Neuronal stem cell (in vitro differentiated cells): Measurements from ENCODE around the gene MARCHF3.
"Not testable (repeated sequence)": the region's sequence is repeated elsewhere in the genome, so short reads cannot be mapped to it uniquely, and the experiment has no call there.

Experiments used
- DNase-seq: peaks from one replicate; pipeline ENCODE4 v3.0.0-alpha.2; 2013; ENCODE audit warnings: low spot score
- H2AFZ ChIP-seq: one replicate; pipeline ENCODE4 v1.6.1; 2013; ENCODE audit warnings: mild to moderate bottlenecking, low read length, inconsistent platforms
- H2AK5ac ChIP-seq: 2 replicates; pipeline ENCODE4 v1.6.1; 2013; ENCODE audit warnings: low read depth, mild to moderate bottlenecking, inconsistent platforms, low read length, moderate library complexity, mixed read lengths
- H2BK120ac ChIP-seq: 2 replicates; pipeline ENCODE4 v1.6.1; 2013; ENCODE audit warnings: low read depth, mild to moderate bottlenecking, inconsistent platforms, low read length, moderate library complexity, mixed read lengths
- H2BK12ac ChIP-seq: one replicate; pipeline ENCODE4 v1.6.1; 2013; ENCODE audit warnings: low read length, inconsistent platforms
- H2BK15ac ChIP-seq: 2 replicates; pipeline ENCODE4 v1.6.1; 2013; ENCODE audit warnings: mild to moderate bottlenecking, low read length, inconsistent platforms, mixed read lengths
- H2BK5ac ChIP-seq: one replicate; pipeline ENCODE4 v1.6.1; 2013; ENCODE audit warnings: inconsistent platforms, mild to moderate bottlenecking, low read length, moderate library complexity
- H3K14ac ChIP-seq: one replicate; pipeline ENCODE4 v1.6.1; 2013; ENCODE audit warnings: low read length, inconsistent platforms
- H3K18ac ChIP-seq: 2 replicates; pipeline ENCODE4 v1.6.1; 2013; ENCODE audit warnings: low read length, inconsistent platforms
- H3K23ac ChIP-seq: 2 replicates; pipeline ENCODE4 v1.6.1; 2013; ENCODE audit warnings: low read depth, mild to moderate bottlenecking, mixed read lengths, low read length, inconsistent platforms; ENCODE audit not compliant: poor library complexity
- H3K27ac ChIP-seq: replicated peaks from 3 replicates; pipeline ENCODE4 v1.5.1; 2013; ENCODE audit warnings: low read length, inconsistent platforms
- H3K27me3 ChIP-seq, 3 experiments: 2 replicates each; pipeline ENCODE4 v1.6.1; 2013; ENCODE audit warnings: low read length in 3 of 3, mild to moderate bottlenecking in 2 of 3, inconsistent platforms in 1 of 3, low read depth in 1 of 3, mixed read lengths in 1 of 3, moderate library complexity in 1 of 3; ENCODE audit not compliant: control insufficient read depth in 3 of 3, insufficient read depth in 3 of 3
- H3K36me3 ChIP-seq, 2 donors: replicated peaks in 1 of 2; 2 replicates each; pipeline ENCODE4 v1.6.1; 2013; ENCODE audit warnings: low read length in 2 of 2; ENCODE audit not compliant: control insufficient read depth in 2 of 2, insufficient read depth in 2 of 2
- H3K4ac ChIP-seq: 2 replicates; pipeline ENCODE4 v1.6.1; 2013; ENCODE audit warnings: inconsistent platforms, mild to moderate bottlenecking, low read length, moderate library complexity
- H3K4me1 ChIP-seq, 2 donors: 1 replicate in 1 of 2; 2 replicates in 1 of 2; pipeline ENCODE4 v1.6.1; 2013; ENCODE audit warnings: low read length in 2 of 2, low read depth in 1 of 2; ENCODE audit not compliant: control insufficient read depth in 2 of 2, insufficient read depth in 1 of 2
- H3K4me2 ChIP-seq: one replicate; pipeline ENCODE4 v1.6.1; 2013; ENCODE audit warnings: mild to moderate bottlenecking, low read length, inconsistent platforms; ENCODE audit not compliant: insufficient read depth, poor library complexity, severe bottlenecking
- H3K4me3 ChIP-seq, 2 donors: 2 replicates each; pipeline ENCODE4 v1.5.1; 2013; ENCODE audit warnings: low read length in 2 of 2, mild to moderate bottlenecking in 2 of 2, inconsistent platforms in 1 of 2, moderate library complexity in 1 of 2
- H3K79me1 ChIP-seq: one replicate; pipeline ENCODE4 v1.6.1; 2013; ENCODE audit warnings: low read depth, mild to moderate bottlenecking, inconsistent platforms, low read length, moderate library complexity
- H3K9ac ChIP-seq: one replicate; pipeline ENCODE4 v1.6.1; 2013; ENCODE audit warnings: mild to moderate bottlenecking, low read depth, low read length, inconsistent platforms; ENCODE audit not compliant: poor library complexity
- H3K9me3 ChIP-seq, 2 donors: replicated peaks in 1 of 2; 2 replicates each; pipeline versions ENCODE3 to v1.6.1; 2013; ENCODE audit warnings: low read length in 2 of 2, mild to moderate bottlenecking in 2 of 2, inconsistent platforms in 1 of 2, low read depth in 1 of 2, mixed read lengths in 1 of 2, moderate library complexity in 1 of 2; ENCODE audit not compliant: control insufficient read depth in 2 of 2, insufficient read depth in 1 of 2
- H4K8ac ChIP-seq: one replicate; pipeline ENCODE4 v1.6.1; 2013; ENCODE audit warnings: low read depth, mild to moderate bottlenecking, inconsistent platforms, low read length, moderate library complexity
- H4K91ac ChIP-seq: one replicate; pipeline ENCODE4 v1.6.1; 2013; ENCODE audit warnings: low read length, low read depth, mild to moderate bottlenecking, inconsistent platforms; ENCODE audit not compliant: poor library complexity
- WGBS, 2 donors: extraction: QIAGEN DNeasy Blood & Tissue Kit; methylation state at CpG; one replicate each; pipeline ENCODE4 v1.1.7; 2013; ENCODE audit warnings: missing lambda C conversion rate in 2 of 2, mixed read lengths in 1 of 2; ENCODE audit not compliant: insufficient read length in 2 of 2, insufficient replicate concordance in 1 of 2; ENCODE audit errors: extremely low coverage in 2 of 2; 5-methylcytosine and 5-hydroxymethylcytosine counted together

The MARCHF3 gene

GRCh38 chr5:127016722-127017121 lies 13.6 kb downstream of the MARCHF3 start:
- H3K4me2 ChIP-seq, H2BK5ac ChIP-seq, H3K4me1 ChIP-seq, H3K27me3 ChIP-seq, H3K4ac ChIP-seq, H2AFZ ChIP-seq, DNase-seq, H2BK12ac ChIP-seq, H3K9me3 ChIP-seq, H4K91ac ChIP-seq, H3K9ac ChIP-seq, H2AK5ac ChIP-seq, H3K27ac ChIP-seq, H2BK15ac ChIP-seq, H3K36me3 ChIP-seq, H3K4me3 ChIP-seq, H3K23ac ChIP-seq, H2BK120ac ChIP-seq, H3K14ac ChIP-seq, H4K8ac ChIP-seq, H3K18ac ChIP-seq, H3K79me1 ChIP-seq: not testable (repeated sequence)
- WGBS, 2 donors: no CpG with 5 or more reads among the region's 4 CpGs

- WGBS, 2 donors: no CpG with 5 or more reads among the region's 4 CpGs
- no peak overlapping the region for H3K14ac ChIP-seq
- no peak overlapping the region for H3K9ac ChIP-seq
- no peak overlapping the region for H3K27ac ChIP-seq
- no peak overlapping the region for H4K8ac ChIP-seq
- H2BK5ac ChIP-seq: no peak overlapping the region
- no peak overlapping the region for H4K91ac ChIP-seq
- H2BK12ac ChIP-seq: no peak overlapping the region
- no peak overlapping the region for H3K4me3 ChIP-seq
- no peak overlapping the region for H2BK15ac ChIP-seq
- no peaks in the 10 kb centered on the region for H3K79me1 ChIP-seq
- no peak overlapping the region for H2BK120ac ChIP-seq
- DNase-seq: no peak
- H3K4me2 ChIP-seq: no peak overlapping the region
- H3K23ac ChIP-seq: no peak overlapping the region
- no peaks in the 10 kb centered on the region for H3K27me3 ChIP-seq
- no peak overlapping the region for H3K4ac ChIP-seq
- no peak overlapping the region for H2AFZ ChIP-seq
- H3K9me3 ChIP-seq: no peaks in the 10 kb centered on the region
- no peaks in the 10 kb centered on the region for H3K4me1 ChIP-seq
- H3K18ac ChIP-seq: no peak overlapping the region
- no peaks in the 10 kb centered on the region for H3K36me3 ChIP-seq
- no peak overlapping the region for H2AK5ac ChIP-seq
Observed at GRCh38 chr5:127015716-127016115, 14.6 kb downstream of the MARCHF3 start.

- no CpG with 5 or more reads among the region's 1 CpG for WGBS, 2 donors
- Histone ChIP-seq H3K27ac (no peak overlapping the region), H2BK120ac (no peak overlapping the region), H3K23ac (no peak overlapping the region), H2AFZ (no peak overlapping the region), H2AK5ac (no peak overlapping the region), H3K27me3 (no peaks in the 10 kb centered on the region), H3K4me1 (no peaks in the 10 kb centered on the region), H3K9me3 (no peaks in the 10 kb centered on the region), H3K9ac (no peak overlapping the region), H3K4me3 (no peak overlapping the region), H4K8ac (no peak overlapping the region), H3K36me3 (no peaks in the 10 kb centered on the region), H3K79me1 (no peaks in the 10 kb centered on the region), H3K14ac (no peak overlapping the region), H2BK12ac (no peak overlapping the region), H2BK15ac (no peak overlapping the region), H4K91ac (no peak overlapping the region), H3K18ac (no peak overlapping the region), H2BK5ac (no peak overlapping the region), H3K4ac (no peak overlapping the region), H3K4me2 (no peak overlapping the region)
- no peak for DNase-seq
Observed at GRCh38 chr5:127014573-127014972, 15.8 kb downstream of the MARCHF3 start.

- no CpG with 5 or more reads among the region's 2 CpGs for WGBS, 2 donors
Observed at GRCh38 chr5:127013407-127013806, 17.0 kb downstream of the MARCHF3 start.

More at GRCh38 chr5:127013407-127013806, 17.0 kb downstream of the MARCHF3 start:
- Histone ChIP-seq H2BK12ac (no peak overlapping the region), H2AFZ (no peak overlapping the region), H3K9ac (no peak overlapping the region), H3K4me1 (no peaks in the 10 kb centered on the region), H3K4me3 (no peak overlapping the region), H3K36me3 (no peaks in the 10 kb centered on the region), H3K14ac (no peak overlapping the region), H4K8ac (no peak overlapping the region), H3K27me3 (no peaks in the 10 kb centered on the region), H3K23ac (no peak overlapping the region), H3K18ac (no peak overlapping the region), H3K27ac (no peak overlapping the region), H3K79me1 (no peaks in the 10 kb centered on the region), H2AK5ac (no peak overlapping the region), H3K9me3 (no peaks in the 10 kb centered on the region), H4K91ac (no peak overlapping the region), H3K4me2 (no peak overlapping the region), H3K4ac (no peak overlapping the region), H2BK120ac (no peak overlapping the region), H2BK5ac (no peak overlapping the region), H2BK15ac (no peak overlapping the region)
- DNase-seq: no peak
